IPS-20b (cell line): ENCODE measurements around the gene PPM1N.

Source experiments
- H3K27ac ChIP-seq: one replicate; pipeline ENCODE4 v1.5.1; 2013; ENCODE audit warnings: low read length
- H3K27me3 ChIP-seq: 2 replicates; pipeline ENCODE4 v1.6.1; 2013; ENCODE audit warnings: mild to moderate bottlenecking, low read length, inconsistent platforms; ENCODE audit not compliant: insufficient read depth
- H3K36me3 ChIP-seq: 2 replicates; pipeline ENCODE4 v1.6.1; 2013; ENCODE audit warnings: low read depth, mild to moderate bottlenecking, inconsistent platforms, low read length, moderate library complexity; ENCODE audit not compliant: insufficient read depth
- H3K4me1 ChIP-seq: 2 replicates; pipeline ENCODE4 v1.6.1; 2013; ENCODE audit warnings: mild to moderate bottlenecking, control low read depth, inconsistent platforms, low read length, moderate library complexity; ENCODE audit not compliant: insufficient read depth
- H3K4me3 ChIP-seq: 2 replicates; pipeline ENCODE4 v1.5.1; 2013; ENCODE audit warnings: mild to moderate bottlenecking, low read length, inconsistent platforms
- H3K9ac ChIP-seq: 2 replicates; pipeline ENCODE4 v1.6.1; 2013; ENCODE audit warnings: low read depth, mild to moderate bottlenecking, inconsistent platforms, low read length, moderate library complexity
- H3K9me3 ChIP-seq: 2 replicates; pipeline ENCODE4 v1.6.1; 2013; ENCODE audit warnings: mild to moderate bottlenecking, low read depth, low read length, inconsistent platforms; ENCODE audit not compliant: insufficient read depth

The PPM1N gene

DNA sequence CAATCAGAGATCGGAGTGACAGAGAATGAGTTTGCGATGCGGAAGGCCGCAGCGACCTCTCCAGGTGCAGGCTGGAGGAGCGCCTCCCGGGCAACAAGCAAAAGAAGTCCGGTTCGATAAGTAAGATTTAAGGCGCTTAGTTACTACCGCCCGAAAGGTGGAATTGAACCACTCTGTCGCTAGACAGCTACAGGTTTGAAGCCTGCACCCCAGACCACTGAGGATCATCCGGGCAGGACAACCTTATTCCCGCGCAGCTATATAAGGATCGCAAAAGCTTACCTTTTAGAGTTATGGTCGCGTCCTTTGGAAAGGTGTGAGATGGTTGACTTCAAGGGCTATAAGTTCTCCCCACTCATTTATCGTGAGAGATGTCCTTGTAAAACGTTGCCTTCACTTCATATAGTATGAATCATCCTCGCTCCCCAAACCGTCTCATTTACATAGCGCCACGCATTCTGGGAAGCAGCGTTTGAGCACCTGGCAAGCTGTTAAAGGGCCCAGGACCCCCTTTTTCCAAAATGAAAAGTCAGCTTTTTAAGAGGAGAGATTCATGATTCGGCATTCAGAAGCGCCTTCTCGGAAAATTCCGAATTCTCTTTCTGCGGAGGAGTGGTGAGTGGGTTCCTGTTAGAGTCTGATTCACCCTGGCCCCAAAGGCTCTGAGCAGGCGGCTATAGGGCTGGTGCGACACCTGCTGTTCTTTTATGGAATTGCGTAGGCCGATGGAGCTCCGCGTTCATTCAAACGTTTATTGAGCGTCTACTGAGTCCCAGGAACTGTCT, 19.6 kb upstream of the PPM1N start:
- Histone ChIP-seq H3K4me3 (peak overlapping the region; percentile 74), H3K27me3 (peaks cover 21% of the 10 kb centered on the region; the same call in 1 of the 2 replicates), H3K36me3 (no peaks in the 10 kb centered on the region), H3K27ac (peak overlapping the region; percentile 29), H3K9me3 (no peaks in the 10 kb centered on the region), H3K9ac (peak overlapping the region; percentile 78), H3K4me1 (no peaks in the 10 kb centered on the region)

- H3K4me3 ChIP-seq = no peak overlapping the region
- H3K36me3 ChIP-seq = no peaks in the 10 kb centered on the region
- no peaks in the 10 kb centered on the region for H3K9me3 ChIP-seq
- no peak overlapping the region for H3K27ac ChIP-seq
- no peaks in the 10 kb centered on the region for H3K4me1 ChIP-seq
- H3K27me3 ChIP-seq = no peaks in the 10 kb centered on the region
- H3K9ac ChIP-seq = no peak overlapping the region
These were observed 15.2 kb upstream of the PPM1N start for GRCh38 chr19:45483033-45483432.

DNA sequence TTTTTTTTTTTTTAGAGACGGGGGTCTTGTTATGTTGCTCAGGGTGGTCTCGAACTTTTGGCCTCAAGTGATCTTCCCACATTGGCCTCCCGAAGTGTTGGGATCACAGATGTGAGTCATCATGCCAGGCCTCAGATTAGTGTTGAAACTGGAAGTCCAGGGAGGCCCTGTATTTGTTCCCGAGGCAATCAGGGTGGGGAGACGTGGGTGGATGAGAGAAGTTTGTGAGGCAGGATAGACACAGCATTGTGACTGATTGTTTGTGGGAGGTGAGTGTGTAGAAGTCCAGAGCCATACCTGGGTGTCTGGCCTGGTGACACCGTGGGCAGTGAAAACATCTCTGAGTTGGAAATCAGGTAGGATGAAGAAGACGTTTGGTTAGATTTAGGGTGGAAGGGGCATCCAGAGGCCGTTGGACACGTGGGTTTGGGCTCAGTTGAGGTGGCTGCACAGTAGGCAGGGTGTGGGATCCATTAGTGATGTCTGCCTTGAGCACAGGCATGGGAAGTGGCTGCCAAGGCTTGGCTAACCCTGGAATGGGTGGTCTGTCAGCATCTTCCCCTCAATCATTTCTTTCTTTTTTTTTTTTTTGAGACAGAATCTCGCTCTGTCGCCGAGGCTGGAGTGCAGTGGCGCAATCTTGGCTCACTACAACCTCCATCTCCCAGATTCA, 13.8 kb upstream of the PPM1N start:
- Histone ChIP-seq H3K4me3 (no peak overlapping the region), H3K9me3 (no peaks in the 10 kb centered on the region), H3K4me1 (no peaks in the 10 kb centered on the region), H3K27ac (no peak overlapping the region), H3K27me3 (no peaks in the 10 kb centered on the region), H3K36me3 (no peaks in the 10 kb centered on the region), H3K9ac (no peak overlapping the region)

DNA sequence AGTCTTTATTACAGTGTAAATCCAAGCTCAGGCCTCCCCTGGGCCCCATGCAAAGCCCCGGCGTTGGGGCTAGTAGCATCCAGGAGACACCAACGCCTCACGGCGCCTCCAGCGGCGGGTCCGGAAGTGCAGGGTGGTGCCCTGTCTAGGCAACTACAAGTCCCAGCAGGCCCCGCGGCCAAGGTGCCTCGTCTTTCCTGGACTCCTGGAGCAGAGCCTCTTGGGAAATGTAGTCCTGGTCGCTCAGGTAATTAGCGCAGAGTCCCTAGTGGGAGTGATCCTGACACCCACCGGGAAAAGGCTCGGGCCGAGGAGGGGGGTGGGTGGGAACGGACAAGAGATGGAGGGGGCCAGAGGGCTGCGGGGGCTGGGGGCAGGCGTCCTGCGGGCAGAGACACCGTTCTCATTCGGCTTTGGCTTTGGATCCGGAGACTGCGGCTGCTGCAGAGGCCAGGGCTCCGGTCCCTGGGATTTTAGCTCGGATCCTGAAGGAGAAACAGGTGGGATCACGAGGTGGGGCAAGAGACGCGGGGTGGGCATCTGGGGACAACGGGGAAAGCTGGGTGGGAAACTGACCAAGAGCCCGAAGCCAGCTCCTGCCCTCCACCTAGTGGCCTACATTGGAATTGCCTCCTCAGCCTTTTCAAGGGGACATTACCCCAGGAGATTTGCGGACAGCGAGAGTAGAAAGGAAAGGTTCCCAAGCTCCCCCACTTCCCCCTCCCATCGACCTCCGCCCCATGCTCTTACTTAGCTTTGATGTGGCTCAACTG, 12.8 kb upstream of the PPM1N start:
- Histone ChIP-seq H3K9ac (peak overlapping the region; percentile 68; the same call in 1 of the 2 replicates), H3K4me1 (no peaks in the 10 kb centered on the region), H3K27ac (peak overlapping the region; percentile 60)

DNA sequence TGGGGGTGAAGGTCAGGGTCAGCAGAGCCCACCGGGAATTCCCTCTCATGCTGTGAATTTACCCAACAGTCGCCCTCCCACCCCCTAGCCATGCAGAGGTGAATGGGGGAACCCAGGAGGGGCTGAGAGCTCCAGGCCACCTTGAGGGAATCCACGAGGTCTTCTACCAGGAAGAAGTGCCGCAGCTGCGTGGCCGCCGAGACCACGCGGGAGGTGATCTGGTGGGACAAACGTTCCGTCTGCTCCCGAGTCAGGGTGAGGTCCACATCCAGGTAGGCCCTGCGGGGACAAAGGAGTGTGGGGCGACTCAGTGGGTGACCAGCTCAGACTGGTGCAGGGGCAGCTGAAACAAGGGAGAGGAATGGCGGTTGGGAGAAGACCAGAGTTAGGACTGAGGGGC, 9.5 kb upstream of the PPM1N start:
- Histone ChIP-seq H3K4me3 (no peak overlapping the region), H3K36me3 (no peaks in the 10 kb centered on the region), H3K27ac (no peak overlapping the region), H3K9ac (no peak overlapping the region), H3K27me3 (no peaks in the 10 kb centered on the region), H3K9me3 (no peaks in the 10 kb centered on the region), H3K4me1 (no peaks in the 10 kb centered on the region; the same call in 1 of the 2 replicates)

More for the DNA sequence above, 12.8 kb upstream of the PPM1N start:
- Histone ChIP-seq H3K9me3 (no peaks in the 10 kb centered on the region), H3K27me3 (no peaks in the 10 kb centered on the region), H3K36me3 (no peaks in the 10 kb centered on the region), H3K4me3 (peak overlapping the region; percentile 70)

DNA sequence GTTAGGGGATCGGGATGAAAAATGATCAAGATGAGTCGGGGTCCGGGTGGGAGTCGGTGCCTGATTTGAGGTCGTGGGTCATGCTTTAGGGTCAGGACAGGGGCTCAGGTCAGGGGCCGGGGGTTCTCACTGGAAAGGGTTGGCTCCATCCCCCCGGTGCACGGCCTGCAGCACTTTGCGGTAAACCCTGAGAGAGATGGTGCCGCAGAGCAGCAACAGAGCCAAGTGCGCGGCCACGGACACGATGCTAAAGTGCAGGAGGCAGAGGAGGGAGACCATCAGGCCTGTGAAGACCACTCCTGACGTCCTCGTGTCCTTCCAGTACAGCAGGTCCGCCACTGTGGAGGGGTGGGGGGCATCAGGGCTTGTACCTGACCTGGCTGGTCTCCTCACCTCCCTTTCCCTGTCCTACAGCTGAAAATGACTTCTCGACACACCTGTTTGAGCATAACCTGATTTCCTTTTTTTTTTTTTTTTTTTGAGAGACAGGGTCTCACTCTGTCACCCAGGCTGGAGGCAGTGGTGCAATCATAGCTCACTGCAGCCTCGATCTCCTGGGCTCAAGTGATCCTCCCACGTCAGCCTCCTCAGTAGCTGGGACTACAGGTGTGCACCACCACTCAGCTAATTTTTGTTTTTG, 8.9 kb upstream of the PPM1N start:
- H3K4me3 ChIP-seq = no peak overlapping the region
- H3K4me1 ChIP-seq = no peaks in the 10 kb centered on the region; the same call in 1 of the 2 replicates
- no peak overlapping the region for H3K27ac ChIP-seq
- no peak overlapping the region for H3K9ac ChIP-seq
- H3K27me3 ChIP-seq = no peaks in the 10 kb centered on the region
- H3K36me3 ChIP-seq = no peaks in the 10 kb centered on the region
- no peaks in the 10 kb centered on the region for H3K9me3 ChIP-seq

DNA sequence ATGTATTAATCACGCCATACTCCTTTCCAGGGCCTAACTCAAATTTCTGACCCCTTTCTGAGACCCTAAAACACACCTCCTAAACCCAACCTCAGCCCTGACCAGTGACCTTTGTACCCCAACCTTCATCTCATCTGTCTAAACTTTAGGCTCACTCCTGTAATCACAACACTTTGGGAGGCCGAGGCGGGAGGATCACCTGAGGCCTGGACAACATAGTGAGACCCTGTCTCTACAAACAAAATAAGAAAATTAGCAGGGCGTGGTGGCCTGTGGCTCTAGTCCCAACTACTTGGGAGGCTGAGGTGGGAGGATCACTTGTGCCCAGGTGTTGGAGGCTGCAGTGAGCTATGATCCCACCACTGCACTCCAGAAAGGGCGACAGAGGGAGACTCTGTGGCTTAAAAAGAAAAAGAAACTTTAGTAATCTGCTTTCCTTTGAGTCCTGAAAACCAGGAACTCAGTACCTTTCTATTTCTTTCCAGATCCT, 6.1 kb upstream of the PPM1N start:
- Histone ChIP-seq H3K4me1 (no peaks in the 10 kb centered on the region; the same call in 1 of the 2 replicates), H3K9me3 (no peaks in the 10 kb centered on the region), H3K27ac (no peak overlapping the region), H3K4me3 (peak overlapping the region; percentile 89), H3K36me3 (no peaks in the 10 kb centered on the region), H3K27me3 (peaks cover 13% of the 10 kb centered on the region), H3K9ac (peak overlapping the region; percentile 7; the same call in 1 of the 2 replicates)

- H3K4me3 ChIP-seq = peak overlapping the region; percentile 89
- H3K9ac ChIP-seq = peak overlapping the region; percentile 84; the same call in 1 of the 2 replicates
- H3K4me1 ChIP-seq = peaks cover under 1% of the 10 kb centered on the region; the same call in 1 of the 2 replicates
- peak overlapping the region; percentile 58 for H3K27ac ChIP-seq
- H3K9me3 ChIP-seq = no peaks in the 10 kb centered on the region
- H3K36me3 ChIP-seq = no peaks in the 10 kb centered on the region
- peaks cover 18% of the 10 kb centered on the region for H3K27me3 ChIP-seq
These were observed 5.4 kb upstream of the PPM1N start for GRCh38 chr19:45492627-45493470.

DNA sequence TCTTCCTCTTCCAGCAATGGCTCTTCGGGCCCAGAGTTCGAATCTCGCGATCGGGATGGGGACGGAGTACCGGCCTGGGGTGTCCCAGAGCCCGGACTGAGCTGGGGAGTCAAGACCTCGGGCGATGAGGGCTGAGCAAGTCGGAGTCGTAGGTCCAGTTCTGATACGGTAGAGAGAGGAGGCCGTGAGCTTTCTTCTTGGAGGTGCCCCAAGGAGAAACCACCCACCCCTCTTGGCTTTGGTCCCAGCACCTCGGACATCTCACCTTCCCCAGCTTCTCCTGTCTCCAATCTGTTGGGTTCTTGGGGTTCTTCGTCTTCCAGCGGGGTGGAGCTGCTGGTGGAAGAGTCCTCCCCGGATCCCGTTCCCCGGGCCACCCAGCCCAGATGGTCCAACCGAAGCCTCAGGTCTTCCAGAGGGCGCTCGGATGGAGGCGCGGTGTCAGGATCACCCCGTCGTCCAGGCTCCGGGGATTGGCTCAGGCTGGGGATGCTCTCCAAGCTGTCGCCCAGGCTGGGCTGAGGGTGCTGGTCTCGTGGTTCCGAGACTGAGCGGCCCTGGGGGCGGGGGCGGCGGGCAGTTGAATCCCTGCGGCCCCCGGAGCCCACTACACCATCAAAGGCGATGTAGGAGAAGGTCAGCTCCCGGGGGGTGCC, 3.9 kb upstream of the PPM1N start:
- H3K4me3 ChIP-seq = no peak overlapping the region
- no peaks in the 10 kb centered on the region for H3K36me3 ChIP-seq
- no peaks in the 10 kb centered on the region for H3K9me3 ChIP-seq
- H3K27ac ChIP-seq = no peak overlapping the region
- H3K9ac ChIP-seq = no peak overlapping the region
- peaks cover 4% of the 10 kb centered on the region; the same call in 1 of the 2 replicates for H3K4me1 ChIP-seq
- peaks cover 34% of the 10 kb centered on the region for H3K27me3 ChIP-seq

DNA sequence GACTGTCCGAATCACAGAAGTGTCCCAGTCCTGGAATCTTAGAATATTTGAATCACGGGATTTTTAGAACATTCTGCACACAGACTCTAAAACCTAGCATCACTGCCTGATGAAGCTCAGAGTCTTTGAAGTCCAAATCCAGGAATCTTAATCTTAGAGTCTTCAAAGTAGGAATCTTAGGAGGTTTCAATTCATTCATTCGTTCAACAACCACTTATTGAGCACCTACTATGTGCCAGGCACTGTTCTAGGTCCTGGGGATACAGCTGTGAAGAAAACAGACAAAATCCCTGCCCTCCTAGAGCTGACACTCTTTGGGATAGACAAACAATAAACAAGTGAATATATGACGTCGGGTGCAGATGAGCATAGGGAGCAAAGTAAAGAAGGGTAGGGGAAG, 3.1 kb upstream of the PPM1N start:
- no peak overlapping the region for H3K9ac ChIP-seq
- H3K4me1 ChIP-seq = peaks cover 4% of the 10 kb centered on the region; the same call in 1 of the 2 replicates
- no peaks in the 10 kb centered on the region for H3K36me3 ChIP-seq
- peaks cover 42% of the 10 kb centered on the region for H3K27me3 ChIP-seq
- no peak overlapping the region for H3K4me3 ChIP-seq
- H3K9me3 ChIP-seq = no peaks in the 10 kb centered on the region
- no peak overlapping the region for H3K27ac ChIP-seq
